HepG2 (cell line): Measurements from ENCODE around the gene TASOR2. TPM values are rescaled to one million over a fixed set of nuclear protein-coding genes. Genes with fewer than 3 reads are reported as not detected.

Source experiments
- CHCHD3 ChIP-seq: sonication (generic); formaldehyde crosslinking; IDR thresholded peaks from 2 replicates; pipeline ENCODE4 v1.8.0; 2022; ENCODE audit warnings: mild to moderate bottlenecking, missing genetic modification reagents, moderate library complexity
- DNMT3B ChIP-seq: conservative IDR thresholded peaks from 2 replicates; pipeline ENCODE4 v1.6.1; 2016; ENCODE audit warnings: missing biosample characterization, control low read depth
- FOXK2 ChIP-seq: fragments of 450-650 bp; IDR thresholded peaks from 2 replicates; pipeline ENCODE4 v1.6.1; 2016
- KAT7 ChIP-seq: IDR thresholded peaks from 2 replicates; pipeline ENCODE4 v1.6.1; 2018; ENCODE audit warnings: borderline replicate concordance, missing compliant biosample characterization
- KAT8 ChIP-seq: IDR thresholded peaks from 2 replicates; pipeline ENCODE4 v1.6.1; 2016; ENCODE audit warnings: missing genetic modification reagents, missing compliant biosample characterization
- MIER3 ChIP-seq: IDR thresholded peaks from 2 replicates; pipeline ENCODE4 v1.6.1; 2016; ENCODE audit warnings: missing compliant biosample characterization, borderline replicate concordance
- SAFB2 ChIP-seq: sonication (generic); formaldehyde crosslinking; IDR thresholded peaks from 2 replicates; pipeline ENCODE4 v1.5.1; 2020; ENCODE audit warnings: missing genetic modification reagents, low read depth, mild to moderate bottlenecking, borderline replicate concordance
- TARDBP ChIP-seq: sonication (generic); formaldehyde crosslinking; IDR thresholded peaks from 2 replicates; pipeline ENCODE4 v1.8.0; 2022; ENCODE audit warnings: mild to moderate bottlenecking, missing genetic modification reagents
- ZBTB8A ChIP-seq: sonication (generic); formaldehyde crosslinking; IDR thresholded peaks from 2 replicates; pipeline ENCODE4 v1.4.0; 2020; ENCODE audit warnings: mild to moderate bottlenecking, low read depth, missing genetic modification reagents, borderline replicate concordance
- ZFY ChIP-seq: sonication (generic); formaldehyde crosslinking; IDR thresholded peaks from 2 replicates; pipeline ENCODE4 v1.4.0; 2020; ENCODE audit warnings: missing genetic modification reagents
- ZMYM4 ChIP-seq: sonication (generic); formaldehyde crosslinking; IDR thresholded peaks from 2 replicates; pipeline ENCODE4 v1.8.1; 2023; ENCODE audit warnings: mild to moderate bottlenecking, missing genetic modification reagents
- ZNF136 ChIP-seq: sonication (generic); formaldehyde crosslinking; IDR thresholded peaks from 2 replicates; pipeline ENCODE4 v1.8.1; 2022; ENCODE audit warnings: low read depth, mild to moderate bottlenecking, moderate library complexity, missing genetic modification reagents
- ZNF432 ChIP-seq: sonication (generic); formaldehyde crosslinking; IDR thresholded peaks from 2 replicates; pipeline ENCODE4 v1.5.0; 2020; ENCODE audit warnings: missing genetic modification reagents, mild to moderate bottlenecking, borderline replicate concordance
- polyA plus RNA-seq, 8 experiments: library from polyadenylated mRNA; depleted of rRNA in 3 of 8; stranded (reverse) in 7 of 8; unstranded in 1 of 8; fragments of >200 nt; fragmentation: Illumina TruSeq in 4 of 8; extraction: Trizol in 4 of 8; gene quantifications; 2 replicates each; pipeline versions ENCODE4 v1.2.1 to v1.2.3, GENCODE V29; 2011 to 2016; ENCODE audit warnings: low read depth in 4 of 8, missing spikeins in 1 of 8, mixed read lengths in 1 of 8; ENCODE audit not compliant: insufficient read depth in 1 of 8
- total RNA-seq, 5 experiments: library from RNA; depleted of rRNA; stranded (reverse); fragments of >200 nt; fragmentation: Illumina TruSeq; extraction: Trizol; gene quantifications; 2 replicates each; pipeline ENCODE4 v1.2.3, GENCODE V29; 2016; ENCODE audit warnings: low read depth in 1 of 5
- TF ChIP-seq, protein P1 (sequence below), 2 experiments: sonication (generic) in 1 of 2; formaldehyde crosslinking in 1 of 2; IDR thresholded peaks; 2 replicates each; pipeline versions ENCODE4 v1.4.0 to v1.6.1; 2016 to 2020; ENCODE audit warnings: borderline replicate concordance in 1 of 2, low read depth in 1 of 2, mild to moderate bottlenecking in 1 of 2, missing genetic modification reagents in 1 of 2
- TF ChIP-seq, protein P2 (sequence below): sonication (generic); formaldehyde crosslinking; IDR thresholded peaks from 2 replicates; pipeline ENCODE4 v1.4.0; 2020; ENCODE audit warnings: mild to moderate bottlenecking, low read depth, missing genetic modification reagents
- TF ChIP-seq, protein P3 (sequence below): sonication (generic); formaldehyde crosslinking; IDR thresholded peaks from 2 replicates; pipeline ENCODE4 v1.5.1; 2020; ENCODE audit warnings: missing genetic modification reagents, mild to moderate bottlenecking, borderline replicate concordance
- TF ChIP-seq, protein P4 (sequence below): sonication (generic); formaldehyde crosslinking; IDR thresholded peaks from 2 replicates; pipeline ENCODE4 v1.5.0; 2020; ENCODE audit warnings: mild to moderate bottlenecking, missing genetic modification reagents

The TASOR2 gene
- total and polyA plus RNA-seq, 2 of the 13 experiments (the other 11 are each of a cell fraction or from before 2014, with no cell fraction given), result 24.2 to 55.3 TPM

DNA sequence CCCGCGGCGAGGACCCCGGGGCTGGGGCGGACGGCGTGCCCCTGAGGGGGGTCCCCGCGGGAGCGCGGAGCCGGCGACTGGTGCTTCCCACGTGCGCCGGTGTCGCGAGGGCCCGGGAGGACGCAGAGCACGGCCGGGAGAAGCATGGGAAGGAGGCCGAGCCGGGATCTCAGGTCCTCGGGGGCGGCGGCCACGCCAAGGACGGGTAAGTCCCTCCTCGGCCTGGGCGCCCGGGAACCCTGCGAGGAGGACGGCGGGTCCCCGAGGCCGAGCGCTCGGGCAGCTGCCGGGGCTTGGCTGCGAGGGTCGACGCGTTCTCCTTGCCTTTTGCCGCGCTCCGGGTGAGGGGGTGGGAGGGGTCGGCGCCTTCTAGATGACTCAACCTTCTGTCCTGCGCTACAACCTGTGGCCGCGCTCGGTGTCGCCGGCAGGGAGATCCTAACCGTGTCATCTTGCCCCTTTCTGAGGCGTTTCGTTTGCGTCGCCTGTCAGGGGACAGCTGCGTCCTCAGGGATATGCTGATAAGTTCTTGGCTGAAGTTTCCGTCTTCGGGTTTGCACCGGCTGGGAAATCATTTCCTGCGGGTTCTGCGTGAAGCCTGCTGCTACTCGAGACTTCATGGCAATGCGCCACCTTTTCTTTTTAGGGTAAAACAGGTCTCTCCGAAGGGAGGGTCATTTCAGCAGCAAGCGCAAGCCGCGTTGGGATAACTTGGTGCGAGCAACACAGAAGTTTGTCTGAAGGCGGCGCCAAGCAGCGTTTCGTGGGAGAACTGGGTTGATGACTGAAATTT lies 529 bp downstream of the TASOR2 start (continued):
- TF ChIP-seq, protein P1, sequence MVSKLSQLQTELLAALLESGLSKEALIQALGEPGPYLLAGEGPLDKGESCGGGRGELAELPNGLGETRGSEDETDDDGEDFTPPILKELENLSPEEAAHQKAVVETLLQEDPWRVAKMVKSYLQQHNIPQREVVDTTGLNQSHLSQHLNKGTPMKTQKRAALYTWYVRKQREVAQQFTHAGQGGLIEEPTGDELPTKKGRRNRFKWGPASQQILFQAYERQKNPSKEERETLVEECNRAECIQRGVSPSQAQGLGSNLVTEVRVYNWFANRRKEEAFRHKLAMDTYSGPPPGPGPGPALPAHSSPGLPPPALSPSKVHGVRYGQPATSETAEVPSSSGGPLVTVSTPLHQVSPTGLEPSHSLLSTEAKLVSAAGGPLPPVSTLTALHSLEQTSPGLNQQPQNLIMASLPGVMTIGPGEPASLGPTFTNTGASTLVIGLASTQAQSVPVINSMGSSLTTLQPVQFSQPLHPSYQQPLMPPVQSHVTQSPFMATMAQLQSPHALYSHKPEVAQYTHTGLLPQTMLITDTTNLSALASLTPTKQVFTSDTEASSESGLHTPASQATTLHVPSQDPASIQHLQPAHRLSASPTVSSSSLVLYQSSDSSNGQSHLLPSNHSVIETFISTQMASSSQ (IDR thresholded peaks at IDR 0.05; ENCODE audit: low read depth), result no peak
- TF ChIP-seq, protein P1 (CRISPR knock-in tag; IDR thresholded peaks at IDR 0.05; ENCODE audit: borderline replicate concordance), result no peak
- TF ChIP-seq, protein P2, sequence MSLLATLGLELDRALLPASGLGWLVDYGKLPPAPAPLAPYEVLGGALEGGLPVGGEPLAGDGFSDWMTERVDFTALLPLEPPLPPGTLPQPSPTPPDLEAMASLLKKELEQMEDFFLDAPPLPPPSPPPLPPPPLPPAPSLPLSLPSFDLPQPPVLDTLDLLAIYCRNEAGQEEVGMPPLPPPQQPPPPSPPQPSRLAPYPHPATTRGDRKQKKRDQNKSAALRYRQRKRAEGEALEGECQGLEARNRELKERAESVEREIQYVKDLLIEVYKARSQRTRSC (CRISPR knock-in tag), result 0 out of 2 replicates have a peak, but pooled peaks have one; percentile 47
- TF ChIP-seq DNMT3B (CRISPR knock-in tag), result 0 out of 2 replicates have a peak, but pooled peaks have one; percentile 53
- peak; percentile 54; the same call in 1 of the 2 replicates for TF ChIP-seq SAFB2
- TF ChIP-seq KAT8 (CRISPR knock-in tag), result peak; percentile 46; the same call in 1 of the 2 replicates
- TF ChIP-seq, protein P3, sequence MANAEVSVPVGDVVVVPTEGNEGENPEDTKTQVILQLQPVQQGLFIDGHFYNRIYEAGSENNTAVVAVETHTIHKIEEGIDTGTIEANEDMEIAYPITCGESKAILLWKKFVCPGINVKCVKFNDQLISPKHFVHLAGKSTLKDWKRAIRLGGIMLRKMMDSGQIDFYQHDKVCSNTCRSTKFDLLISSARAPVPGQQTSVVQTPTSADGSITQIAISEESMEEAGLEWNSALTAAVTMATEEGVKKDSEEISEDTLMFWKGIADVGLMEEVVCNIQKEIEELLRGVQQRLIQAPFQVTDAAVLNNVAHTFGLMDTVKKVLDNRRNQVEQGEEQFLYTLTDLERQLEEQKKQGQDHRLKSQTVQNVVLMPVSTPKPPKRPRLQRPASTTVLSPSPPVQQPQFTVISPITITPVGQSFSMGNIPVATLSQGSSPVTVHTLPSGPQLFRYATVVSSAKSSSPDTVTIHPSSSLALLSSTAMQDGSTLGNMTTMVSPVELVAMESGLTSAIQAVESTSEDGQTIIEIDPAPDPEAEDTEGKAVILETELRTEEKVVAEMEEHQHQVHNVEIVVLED (CRISPR knock-in tag), result 0 out of 2 replicates have a peak, but pooled peaks have one; percentile 21
- TF ChIP-seq ZFY, result peak; percentile 28; the same call in 1 of the 2 replicates
- TF ChIP-seq ZNF136 (CRISPR knock-in tag), result no peak
- TF ChIP-seq ZBTB8A (CRISPR knock-in tag), result 0 out of 2 replicates have a peak, but pooled peaks have one; percentile 25
- TF ChIP-seq ZMYM4 (CRISPR knock-in tag), result no peak
- TF ChIP-seq KAT7, result peak; percentile 56; the same call in 1 of the 2 replicates
- TF ChIP-seq MIER3 (CRISPR knock-in tag), result no peak
- no peak for TF ChIP-seq FOXK2
- 0 out of 2 replicates have a peak, but pooled peaks have one; percentile 8 for TF ChIP-seq CHCHD3
- TF ChIP-seq ZNF432, result peak; percentile 52; the same call in 1 of the 2 replicates
- TF ChIP-seq, protein P4, sequence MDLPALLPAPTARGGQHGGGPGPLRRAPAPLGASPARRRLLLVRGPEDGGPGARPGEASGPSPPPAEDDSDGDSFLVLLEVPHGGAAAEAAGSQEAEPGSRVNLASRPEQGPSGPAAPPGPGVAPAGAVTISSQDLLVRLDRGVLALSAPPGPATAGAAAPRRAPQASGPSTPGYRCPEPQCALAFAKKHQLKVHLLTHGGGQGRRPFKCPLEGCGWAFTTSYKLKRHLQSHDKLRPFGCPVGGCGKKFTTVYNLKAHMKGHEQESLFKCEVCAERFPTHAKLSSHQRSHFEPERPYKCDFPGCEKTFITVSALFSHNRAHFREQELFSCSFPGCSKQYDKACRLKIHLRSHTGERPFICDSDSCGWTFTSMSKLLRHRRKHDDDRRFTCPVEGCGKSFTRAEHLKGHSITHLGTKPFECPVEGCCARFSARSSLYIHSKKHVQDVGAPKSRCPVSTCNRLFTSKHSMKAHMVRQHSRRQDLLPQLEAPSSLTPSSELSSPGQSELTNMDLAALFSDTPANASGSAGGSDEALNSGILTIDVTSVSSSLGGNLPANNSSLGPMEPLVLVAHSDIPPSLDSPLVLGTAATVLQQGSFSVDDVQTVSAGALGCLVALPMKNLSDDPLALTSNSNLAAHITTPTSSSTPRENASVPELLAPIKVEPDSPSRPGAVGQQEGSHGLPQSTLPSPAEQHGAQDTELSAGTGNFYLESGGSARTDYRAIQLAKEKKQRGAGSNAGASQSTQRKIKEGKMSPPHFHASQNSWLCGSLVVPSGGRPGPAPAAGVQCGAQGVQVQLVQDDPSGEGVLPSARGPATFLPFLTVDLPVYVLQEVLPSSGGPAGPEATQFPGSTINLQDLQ, result 0 out of 2 replicates have a peak, but pooled peaks have one; percentile 46
- TF ChIP-seq TARDBP, result no peak
